ENCODE measurements around the gene CCN6.

The CCN6 gene

GRCh38 chr6:112085286-112086065 lies 31.6 kb downstream of the CCN6 start (continued):
- TF ChIP-seq ZNF280D (tag by site-specific recombination; IDR thresholded peaks at IDR 0.05), result no peak
- TF ChIP-seq ZNF175 (tag by site-specific recombination; IDR thresholded peaks at IDR 0.05), result no peak

- no peaks in the 10 kb centered on the region for H3K9me3 ChIP-seq (ENCODE audit: control insufficient read depth, insufficient read depth, low read depth, low read length)
- H3K27ac ChIP-seq (ENCODE audit: extremely low read depth, low read depth, low read length), result peak overlapping the region; percentile 76
- H3K4me1 ChIP-seq (ENCODE audit: control insufficient read depth, insufficient read depth, low read length), result peaks cover 4% of the 10 kb centered on the region; the same call in 1 of the 2 replicates
- ChIA-PET CTCF (interaction anchor here (0.6 to 3.7 kb wide), 26 partner anchors 9 to 1637 kb away, joined by 3 to 32 read pairs (median 4); no protein-coding TSS in a partner anchor), POLR2A (interaction anchor here (0.6 to 1.8 kb wide), 11 partner anchors 23 to 1413 kb away, joined by 3 to 8 read pairs (median 3); partner anchors contain the start of gene FYN)
- H3K36me3 ChIP-seq (ENCODE audit: control insufficient read depth in 2 of 2, insufficient read depth in 1 of 2, low read length in 2 of 2), result peaks cover 0 to 26% of the 10 kb centered on the region in 2 experiments; a peak in 2 of 3 replicates
- H3K4me3 ChIP-seq (ENCODE audit: low read depth, low read length), result peak overlapping the region; percentile 83
- TF ChIP-seq MZF1 (tag by site-specific recombination; IDR thresholded peaks at IDR 0.05; ENCODE audit: borderline replicate concordance), result no peak
- TF ChIP-seq ZNF175 (tag by site-specific recombination; IDR thresholded peaks at IDR 0.05), result no peak
- no peak for TF ChIP-seq HOXA7 (CRISPR knock-in tag; IDR thresholded peaks at IDR 0.05; ENCODE audit: borderline replicate concordance)
- TF ChIP-seq ZNF19 (tag by site-specific recombination; IDR thresholded peaks at IDR 0.05; ENCODE audit: low read depth), result no peak
- no peak for TF ChIP-seq ZNF777 (tag by site-specific recombination; IDR thresholded peaks at IDR 0.05; ENCODE audit: borderline replicate concordance)
- TF ChIP-seq ZNF48 (tag by site-specific recombination; IDR thresholded peaks at IDR 0.05), result no peak
- TF ChIP-seq ZNF366 (tag by site-specific recombination; conservative IDR thresholded peaks at IDR 0.05), result 0 out of 2 replicates have a peak, but pooled peaks have one; percentile 26
- no peak for TF ChIP-seq ZSCAN4 (tag by site-specific recombination; IDR thresholded peaks at IDR 0.05)
- TF ChIP-seq ZNF629 (tag by site-specific recombination; IDR thresholded peaks at IDR 0.05), result no peak
- TF ChIP-seq TSHZ1 (tag by site-specific recombination; IDR thresholded peaks at IDR 0.05; ENCODE audit: borderline replicate concordance), result no peak
- TF ChIP-seq ZNF837 (tag by site-specific recombination; IDR thresholded peaks at IDR 0.05), result no peak
- TF ChIP-seq ZNF324 (tag by site-specific recombination; IDR thresholded peaks at IDR 0.05), result no peak
- TF ChIP-seq ZNF350 (tag by site-specific recombination; IDR thresholded peaks at IDR 0.05), result no peak
- TF ChIP-seq ZNF292 (tag by site-specific recombination; IDR thresholded peaks at IDR 0.05; ENCODE audit: borderline replicate concordance, low read depth), result no peak
- TF ChIP-seq ZNF341 (tag by site-specific recombination; IDR thresholded peaks at IDR 0.05; ENCODE audit: low read depth), result no peak
- TF ChIP-seq ZNF747 (tag by site-specific recombination; IDR thresholded peaks at IDR 0.05), result no peak
- TF ChIP-seq GLIS1 (tag by site-specific recombination; IDR thresholded peaks at IDR 0.05), result 0 out of 2 replicates have a peak, but pooled peaks have one; percentile 8
These were observed 32.8 kb downstream of the CCN6 start for GRCh38 chr6:112086744-112087135.

All from HEK293 (cell line).